Psoas muscle (tissue), 8 donors: ENCODE measurements around the gene ADAM29. TPM values are rescaled to one million over a fixed set of nuclear protein-coding genes. Genes with fewer than 3 reads are reported as not detected.
"Not testable (repeated sequence)": the region's sequence is repeated elsewhere in the genome, so short reads cannot be mapped to it uniquely, and the experiment has no call there.

Source experiments
- ATAC-seq, 4 donors: fragments of 200-7000 bp; cut with Tn5 transposase; one replicate each; pipeline ENCODE4 v1.9.1; 2020; ENCODE audit warnings: moderate library complexity in 3 of 4, mild to moderate bottlenecking in 2 of 4
- DNase-seq, 2 donors: peaks; one replicate each; pipeline ENCODE4 v3.0.0-alpha.2; 2020
- H3K27ac ChIP-seq: fragments of 200-600 bp; one replicate; pipeline ENCODE4 v1.8.0; 2022
- H3K27me3 ChIP-seq, 3 donors: fragments of 200-600 bp in 1 of 3; one replicate each; pipeline versions ENCODE4 v1.6.1 to v1.8.0; 2013 to 2022; ENCODE audit warnings: low read length in 2 of 3, mild to moderate bottlenecking in 2 of 3, moderate library complexity in 1 of 3; ENCODE audit not compliant: insufficient read depth in 3 of 3
- H3K36me3 ChIP-seq, 2 donors: fragments of 200-600 bp in 1 of 2; one replicate each; pipeline versions ENCODE4 v1.6.1 to v1.8.0; 2013 to 2022; ENCODE audit warnings: low read depth in 1 of 2, mild to moderate bottlenecking in 1 of 2, moderate library complexity in 1 of 2; ENCODE audit not compliant: insufficient read depth in 1 of 2
- H3K4me1 ChIP-seq: fragments of 200-600 bp; one replicate; pipeline ENCODE4 v1.8.0; 2022
- H3K4me3 ChIP-seq: fragments of 200-600 bp; one replicate; pipeline ENCODE4 v1.8.0; 2022; ENCODE audit warnings: mild to moderate bottlenecking
- H3K9me3 ChIP-seq: fragments of 200-600 bp; one replicate; pipeline ENCODE4 v1.8.0; 2022
- WGBS, 3 donors: extraction: QIAGEN DNeasy Blood & Tissue Kit; methylation state at CpG; one replicate each; pipeline versions ENCODE4 v1.1.6 to v1.1.7; 2013; 5-methylcytosine and 5-hydroxymethylcytosine counted together
- intact Hi-C, 2 donors: fragments of 100-400 bp; cut with DNase I; formaldehyde crosslinking; loops; one replicate each; pipeline versions ENCODE4 v1.11.0 to v1.14.2; 2022
- polyA plus RNA-seq, 3 donors: library from polyadenylated mRNA; stranded (reverse); fragments of 200-250 nt; gene quantifications; one replicate each; pipeline ENCODE4 v1.2.3, GENCODE V29; 2013
- total RNA-seq, 4 donors: library from RNA; stranded (reverse); fragmentation: NEBNext Ultra II Directional in 2 of 4; extraction: Animal tissue kit (Norgen Biotek cat#: 25700) in 2 of 4; gene quantifications; one replicate each; pipeline versions ENCODE4 v1.2.1 to v1.2.4, GENCODE V29; 2021 to 2023
- TF ChIP-seq, protein P1 (sequence below): fragments of 200-600 bp; IDR thresholded peaks from one replicate; pipeline ENCODE4 v1.8.0; 2022; ENCODE audit warnings: antibody characterized with exemption
- donor health status: healthy with polysubstance abuse.
- donor health status: DM: no; HTN: no; CAD: no; lungs with moderate emphysema.
- donor health status: Bipolar disorder and iron deficiency.
- donor health status: healthy.
- donor health status: DM: yes; HTN: yes; CAD: no.
- donor health status: DM: no; HTN: no; CAD: no.
- donor health status: DM: no; HTN: no; CAD: no.
- donor health status: DM: yes; HTN: yes; CAD: no.

The ADAM29 gene
- total and polyA plus RNA-seq, 7 donors: not detected

GRCh38 chr4:174993916-174994315 is 75.8 kb downstream of the ADAM29 start:
- H3K9me3 ChIP-seq: no peaks in the 10 kb centered on the region
- H3K27me3 ChIP-seq: no peaks in the 10 kb centered on the region
- no peaks in the 10 kb centered on the region for H3K36me3 ChIP-seq
- no peak overlapping the region for H3K4me3 ChIP-seq
- no peaks in the 10 kb centered on the region for H3K4me1 ChIP-seq
- DNase-seq (no peak), ATAC-seq (no peak)
- intact Hi-C loops: no loop called here
- H3K27ac ChIP-seq: no peak overlapping the region
- WGBS, 3 donors: 76 to 93% (median 82%) methylated on average over 1 of the region's 1 CpG
- TF ChIP-seq, protein P1, sequence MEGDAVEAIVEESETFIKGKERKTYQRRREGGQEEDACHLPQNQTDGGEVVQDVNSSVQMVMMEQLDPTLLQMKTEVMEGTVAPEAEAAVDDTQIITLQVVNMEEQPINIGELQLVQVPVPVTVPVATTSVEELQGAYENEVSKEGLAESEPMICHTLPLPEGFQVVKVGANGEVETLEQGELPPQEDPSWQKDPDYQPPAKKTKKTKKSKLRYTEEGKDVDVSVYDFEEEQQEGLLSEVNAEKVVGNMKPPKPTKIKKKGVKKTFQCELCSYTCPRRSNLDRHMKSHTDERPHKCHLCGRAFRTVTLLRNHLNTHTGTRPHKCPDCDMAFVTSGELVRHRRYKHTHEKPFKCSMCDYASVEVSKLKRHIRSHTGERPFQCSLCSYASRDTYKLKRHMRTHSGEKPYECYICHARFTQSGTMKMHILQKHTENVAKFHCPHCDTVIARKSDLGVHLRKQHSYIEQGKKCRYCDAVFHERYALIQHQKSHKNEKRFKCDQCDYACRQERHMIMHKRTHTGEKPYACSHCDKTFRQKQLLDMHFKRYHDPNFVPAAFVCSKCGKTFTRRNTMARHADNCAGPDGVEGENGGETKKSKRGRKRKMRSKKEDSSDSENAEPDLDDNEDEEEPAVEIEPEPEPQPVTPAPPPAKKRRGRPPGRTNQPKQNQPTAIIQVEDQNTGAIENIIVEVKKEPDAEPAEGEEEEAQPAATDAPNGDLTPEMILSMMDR: no peak

- no peak overlapping the region for H3K27ac ChIP-seq
- H3K36me3 ChIP-seq: no peaks in the 10 kb centered on the region
- ATAC-seq (no peak), DNase-seq (no peak)
- TF ChIP-seq, protein P1: no peak
- H3K27me3 ChIP-seq: no peaks in the 10 kb centered on the region
- H3K4me3 ChIP-seq: no peak overlapping the region
- intact Hi-C loops: no loop called here
- 47 to 55% (median 51%) methylated on average over 1 of the region's 1 CpG for WGBS, 3 donors
- no peaks in the 10 kb centered on the region for H3K4me1 ChIP-seq
- H3K9me3 ChIP-seq: no peaks in the 10 kb centered on the region
These were observed 77.9 kb downstream of the ADAM29 start for GRCh38 chr4:174996079-174996478.

GRCh38 chr4:174999407-174999806 is 81.2 kb downstream of the ADAM29 start:
- ATAC-seq (no peak), DNase-seq (no peak)
- no peak overlapping the region for H3K4me3 ChIP-seq
- no peaks in the 10 kb centered on the region for H3K9me3 ChIP-seq
- TF ChIP-seq, protein P1: no peak
- H3K4me1 ChIP-seq: no peaks in the 10 kb centered on the region
- no peak overlapping the region for H3K27ac ChIP-seq
- no peaks in the 10 kb centered on the region for H3K36me3 ChIP-seq
- 61 to 72% (median 64%) methylated on average over 4 of the region's 4 CpGs for WGBS, 3 donors
- intact Hi-C loops: no loop called here
- no peaks in the 10 kb centered on the region for H3K27me3 ChIP-seq

- TF ChIP-seq, protein P1: no peak
- H3K27me3 ChIP-seq: no peaks in the 10 kb centered on the region
- H3K36me3 ChIP-seq: no peaks in the 10 kb centered on the region
- intact Hi-C loops: no loop called here
- no peak overlapping the region for H3K4me3 ChIP-seq
- 81 to 94% (median 86%) methylated on average over 3 of the region's 3 CpGs for WGBS, 3 donors
- DNase-seq: no peak
- no peaks in the 10 kb centered on the region for H3K4me1 ChIP-seq
- H3K27ac ChIP-seq: no peak overlapping the region
- no peak for ATAC-seq
- H3K9me3 ChIP-seq: no peaks in the 10 kb centered on the region
These were observed 99.6 kb downstream of the ADAM29 start for GRCh38 chr4:175017751-175018150.

- H3K27ac ChIP-seq, ATAC-seq, H3K36me3 ChIP-seq, DNase-seq, intact Hi-C loops, H3K4me3 ChIP-seq, H3K27me3 ChIP-seq, H3K9me3 ChIP-seq, H3K4me1 ChIP-seq: not testable (repeated sequence)
- 91 to 95% (median 95%) methylated on average over 19 to 20 of the region's 20 CpGs for WGBS, 3 donors
These were observed 101.3 kb downstream of the ADAM29 start for GRCh38 chr4:175019447-175019846.

Other genes starting within 250 kb of the ADAM29 start
- gene GLRA3, start 89.1 kb upstream of the ADAM29 start, total RNA-seq: under 1 TPM in 1 of 4 donors, not detected in 3; 0.73 TPM
- gene GLRA3, start 89.1 kb upstream of the ADAM29 start, polyA plus RNA-seq: under 1 TPM in 1 of 3 donors, not detected in 2; under 0.01 TPM